HepG2 (cell line): ENCODE results near the gene PPP2R2C. TPM values are rescaled to one million over a fixed set of nuclear protein-coding genes. Genes with fewer than 3 reads are reported as not detected.

ENCODE experiments used
- ATAC-seq: fragments of 200-7000 bp; cut with Tn5 transposase; 3 replicates; pipeline ENCODE4 v1.9.1; 2020; ENCODE audit warnings: mild to moderate bottlenecking, moderate library complexity
- BruUV-seq: library from RNA; stranded (reverse); fragments of 400-500 nt; replicated peaks from 2 replicates; lab custom pipeline; 2021; lab: Mats Ljungman, UMichigan
- CTCF ChIA-PET: fragments of 300-600 bp; formaldehyde crosslinking; extraction: SDS; loops from one replicate; lab custom pipeline; 2021; ENCODE audit warnings: low total read pairs, inconsistent platforms, low intra/inter-chr PET ratio; lab: Yijun Ruan, JAX
- POLR2A ChIA-PET: fragments of 350-600 bp; sonication (Branson Sonifier 250); formaldehyde crosslinking; loops from one replicate; lab custom pipeline; 2020; ENCODE audit warnings: antibody characterized with exemption, inconsistent platforms; lab: Yijun Ruan, JAX
- DNase-seq: peaks from one replicate; pipeline ENCODE4 v3.0.0-alpha.2; 2015; ENCODE audit warnings: low spot score
- FAIRE-seq: peaks from 3 replicates; lab custom pipeline; 2011; peaks lifted over from hg19 to GRCh38; lab: Jason Lieb, UNC
- H2AFZ ChIP-seq: one replicate; pipeline ENCODE4 v1.6.1; 2011; ENCODE audit warnings: low read length, inconsistent platforms
- H3K27ac ChIP-seq: fragments of 300-600 bp; 3 replicates; pipeline ENCODE4 v1.8.0; 2011; ENCODE audit warnings: mixed run types, mild to moderate bottlenecking, mixed read lengths, low read length, inconsistent platforms; ENCODE audit not compliant: insufficient read depth; ENCODE audit errors: extremely low read length
- H3K27me3 ChIP-seq, 2 experiments: fragments of 200-600 bp in 1 of 2; 2 replicates in 1 of 2; 3 replicates in 1 of 2; pipeline versions ENCODE4 v1.6.0 to v1.8.0; 2011; ENCODE audit warnings: low read length in 2 of 2, mild to moderate bottlenecking in 2 of 2, moderate library complexity in 2 of 2, inconsistent platforms in 1 of 2; ENCODE audit not compliant: insufficient read depth in 2 of 2, control insufficient read depth in 1 of 2
- H3K36me3 ChIP-seq, 2 experiments: fragments of 200-600 bp in 1 of 2; replicated peaks in 1 of 2; 2 replicates in 1 of 2; 3 replicates in 1 of 2; pipeline versions ENCODE4 v1.5.1 to v1.8.0; 2011; ENCODE audit warnings: low read length in 2 of 2, inconsistent platforms in 1 of 2; ENCODE audit not compliant: insufficient read depth in 2 of 2, control insufficient read depth in 1 of 2
- H3K4me1 ChIP-seq: 2 replicates; pipeline ENCODE4 v1.5.1; 2012; ENCODE audit warnings: low read length, inconsistent platforms; ENCODE audit not compliant: insufficient read depth
- H3K4me2 ChIP-seq: 2 replicates; pipeline ENCODE4 v1.6.0; 2011; ENCODE audit warnings: low read depth, low read length, inconsistent platforms
- H3K4me3 ChIP-seq, 3 experiments: fragments of 200-600 bp in 1 of 3; sonication (generic), shearing (Covaris generic) in 1 of 3; replicated peaks in 1 of 3; 2 replicates each; pipeline ENCODE4 v1.5.1; 2011 to 2016; ENCODE audit warnings: low read length in 3 of 3, inconsistent platforms in 2 of 3, low read depth in 2 of 3, mild to moderate bottlenecking in 2 of 3, control low read depth in 1 of 3, mixed read lengths in 1 of 3; ENCODE audit not compliant: insufficient read depth in 1 of 3
- H3K79me2 ChIP-seq: one replicate; pipeline ENCODE4 v1.6.1; 2011; ENCODE audit warnings: low read length, inconsistent platforms; ENCODE audit not compliant: insufficient read depth
- H3K9ac ChIP-seq: 2 replicates; pipeline ENCODE4 v1.6.0; 2011; ENCODE audit warnings: mild to moderate bottlenecking, low read depth, low read length, inconsistent platforms; ENCODE audit not compliant: insufficient read depth
- H3K9me3 ChIP-seq: 2 replicates; pipeline ENCODE4 v1.5.1; 2012; ENCODE audit warnings: mild to moderate bottlenecking, low read length
- H4K20me1 ChIP-seq: 2 replicates; pipeline ENCODE4 v1.6.0; 2011; ENCODE audit warnings: inconsistent platforms, mild to moderate bottlenecking, low read length, moderate library complexity; ENCODE audit not compliant: insufficient read depth
- BORCS8-MEF2B ChIP-seq: sonication (generic); formaldehyde crosslinking; IDR thresholded peaks from 2 replicates; pipeline ENCODE4 v1.8.0; 2022; ENCODE audit warnings: mild to moderate bottlenecking, missing genetic modification reagents
- CBX2 ChIP-seq, 2 experiments: fragments of 200-600 bp in 1 of 2; sonication (generic); formaldehyde crosslinking in 1 of 2; IDR thresholded peaks; 2 replicates each; pipeline versions ENCODE4 v1.7.0 to v1.8.1; 2018 to 2022; ENCODE audit warnings: low read depth in 2 of 2, low read length in 1 of 2, mild to moderate bottlenecking in 1 of 2, missing genetic modification reagents in 1 of 2
- CSRNP1 ChIP-seq: sonication (generic); formaldehyde crosslinking; IDR thresholded peaks from 2 replicates; pipeline ENCODE4 v1.8.1; 2023; ENCODE audit warnings: mild to moderate bottlenecking, missing genetic modification reagents
- HNRNPUL1 ChIP-seq: fragments of 200-400 bp; formaldehyde crosslinking; IDR thresholded peaks from 2 replicates; pipeline ENCODE4 v1.6.1; 2017; ENCODE audit warnings: low read depth, mild to moderate bottlenecking, low read length, moderate library complexity
- IRF2 ChIP-seq: IDR thresholded peaks from 2 replicates; pipeline ENCODE4 v1.6.1; 2018; ENCODE audit warnings: missing genetic modification reagents, missing compliant biosample characterization
- KDM3A ChIP-seq: IDR thresholded peaks from 2 replicates; pipeline ENCODE4 v1.6.1; 2018; ENCODE audit warnings: low read depth, missing compliant biosample characterization
- KLF16 ChIP-seq, 2 experiments: sonication (generic) in 1 of 2; formaldehyde crosslinking in 1 of 2; IDR thresholded peaks; 2 replicates each; pipeline versions ENCODE4 v1.6.1 to v1.8.0; 2016 to 2023; ENCODE audit warnings: missing genetic modification reagents in 2 of 2, missing compliant biosample characterization in 1 of 2
- KMT2B ChIP-seq: IDR thresholded peaks from 2 replicates; pipeline ENCODE4 v1.6.1; 2016; ENCODE audit warnings: missing genetic modification reagents, missing compliant biosample characterization
- ONECUT2 ChIP-seq: sonication (generic); formaldehyde crosslinking; IDR thresholded peaks from 2 replicates; pipeline ENCODE4 v1.4.0; 2020; ENCODE audit warnings: missing genetic modification reagents
- PAWR ChIP-seq: sonication (generic); formaldehyde crosslinking; IDR thresholded peaks from 2 replicates; pipeline ENCODE4 v1.4.0; 2020; ENCODE audit warnings: missing genetic modification reagents, mild to moderate bottlenecking, borderline replicate concordance
- PLRG1 ChIP-seq: fragments of 450-650 bp; conservative IDR thresholded peaks from 2 replicates; pipeline ENCODE4 v1.6.1; 2016
- THAP8 ChIP-seq: sonication (generic); formaldehyde crosslinking; IDR thresholded peaks from 2 replicates; pipeline ENCODE4 v1.5.1; 2020; ENCODE audit warnings: missing genetic modification reagents, mild to moderate bottlenecking, borderline replicate concordance
- ZFP36L2 ChIP-seq: sonication (generic); formaldehyde crosslinking; IDR thresholded peaks from 2 replicates; pipeline ENCODE4 v1.4.0; 2020; ENCODE audit warnings: missing genetic modification reagents
- ZNF367 ChIP-seq: sonication (generic); formaldehyde crosslinking; IDR thresholded peaks from 2 replicates; pipeline ENCODE4 v1.4.0; 2020; ENCODE audit warnings: missing genetic modification reagents, borderline replicate concordance
- ZNF740 ChIP-seq: sonication (generic); formaldehyde crosslinking; IDR thresholded peaks from 2 replicates; pipeline ENCODE4 v1.4.0; 2020; ENCODE audit warnings: missing genetic modification reagents
- ZNF747 ChIP-seq: sonication (generic); formaldehyde crosslinking; IDR thresholded peaks from 2 replicates; pipeline ENCODE4 v1.8.1; 2023; ENCODE audit warnings: missing genetic modification reagents, mild to moderate bottlenecking, borderline replicate concordance
- ZNF775 ChIP-seq: sonication (generic); formaldehyde crosslinking; IDR thresholded peaks from 2 replicates; pipeline ENCODE4 v1.4.0; 2020; ENCODE audit warnings: missing genetic modification reagents, mild to moderate bottlenecking, moderate library complexity, borderline replicate concordance
- ZSCAN21 ChIP-seq: sonication (generic); formaldehyde crosslinking; IDR thresholded peaks from 2 replicates; pipeline ENCODE4 v1.8.0; 2022; ENCODE audit warnings: mild to moderate bottlenecking, missing genetic modification reagents, moderate library complexity, borderline replicate concordance
- WGBS: methylation state at CpG from one replicate; pipeline ENCODE4 v1.1.6; 2017; ENCODE audit warnings: low lambda C conversion rate; 5-methylcytosine and 5-hydroxymethylcytosine counted together
- in situ Hi-C: cut with HindIII; loops from 2 replicates; pipeline ENCODE4 v1.10.0; 2017; ENCODE audit warnings: low pct_unique_long_range_greater_than_20kb; ENCODE audit not compliant: extremely low pct_ligation_motif_present
- intact Hi-C: fragments of 100-400 bp; cut with micrococcal nuclease; formaldehyde crosslinking; loops from one replicate; pipeline ENCODE4 v1.10.0; 2022; ENCODE audit not compliant: unreplicated experiment
- polyA plus RNA-seq, 8 experiments: library from polyadenylated mRNA; depleted of rRNA in 3 of 8; stranded (reverse) in 7 of 8; unstranded in 1 of 8; fragments of >200 nt; fragmentation: Illumina TruSeq in 4 of 8; extraction: Trizol in 4 of 8; gene quantifications; 2 replicates each; pipeline versions ENCODE4 v1.2.1 to v1.2.3, GENCODE V29; 2011 to 2016; ENCODE audit warnings: low read depth in 4 of 8, missing spikeins in 1 of 8, mixed read lengths in 1 of 8; ENCODE audit not compliant: insufficient read depth in 1 of 8
- total RNA-seq, 5 experiments: library from RNA; depleted of rRNA; stranded (reverse); fragments of >200 nt; fragmentation: Illumina TruSeq; extraction: Trizol; gene quantifications; 2 replicates each; pipeline ENCODE4 v1.2.3, GENCODE V29; 2016; ENCODE audit warnings: low read depth in 1 of 5

The PPP2R2C gene
- total and polyA plus RNA-seq, 2 of the 13 experiments (the other 11 are each of a cell fraction or from before 2014, with no cell fraction given): 0.60 to 8.6 TPM

- no peaks in the 10 kb centered on the region for H3K79me2 ChIP-seq
- DNase-seq (no peak), ATAC-seq (no peak), FAIRE-seq (no peak)
- intact Hi-C loops (no loop called here), in situ Hi-C loops (no loop called here)
- H3K4me1 ChIP-seq: no peaks in the 10 kb centered on the region
- no peak overlapping the region for H3K9ac ChIP-seq
- no TSS peak for BruUV-seq
- CTCF ChIA-PET: no interaction called here
- peaks cover 10 to 66% of the 10 kb centered on the region in 2 experiments; a peak in 3 of 5 replicates for H3K27me3 ChIP-seq
- H3K27ac ChIP-seq: no peak overlapping the region
- no peak overlapping the region for H3K4me3 ChIP-seq
- no peak overlapping the region for H2AFZ ChIP-seq
- no peak for TF ChIP-seq ZNF775 (CRISPR knock-in tag)
- TF ChIP-seq CSRNP1: no peak
- no peak for TF ChIP-seq ZNF747
- TF ChIP-seq PAWR (CRISPR knock-in tag): no peak
- TF ChIP-seq ZNF740 (CRISPR knock-in tag): no peak
- TF ChIP-seq ONECUT2 (CRISPR knock-in tag): no peak
- no peak for TF ChIP-seq BORCS8-MEF2B (CRISPR knock-in tag)
- TF ChIP-seq HNRNPUL1: no peak
- no peak for TF ChIP-seq CBX2 (IDR thresholded peaks at IDR 0.05; ENCODE audit: low read depth, low read length)
- no peak for TF ChIP-seq CBX2 (CRISPR knock-in tag; IDR thresholded peaks at IDR 0.05; ENCODE audit: low read depth)
- TF ChIP-seq KLF16 (CRISPR knock-in tag; IDR thresholded peaks at IDR 0.05): no peak
- TF ChIP-seq PLRG1: no peak
- TF ChIP-seq ZNF367: no peak
- no peak for TF ChIP-seq KDM3A (CRISPR knock-in tag)
- no peak for TF ChIP-seq THAP8 (CRISPR knock-in tag)
- no peak for TF ChIP-seq KMT2B (CRISPR knock-in tag)
- TF ChIP-seq IRF2 (CRISPR knock-in tag): no peak
- TF ChIP-seq ZFP36L2 (CRISPR knock-in tag): no peak
- TF ChIP-seq ZSCAN21: no peak
- H3K36me3 ChIP-seq: no peaks in the 10 kb centered on the region
- no peaks in the 10 kb centered on the region for H4K20me1 ChIP-seq
- no peak overlapping the region for H3K4me2 ChIP-seq
- no peaks in the 10 kb centered on the region for H3K9me3 ChIP-seq
- WGBS: 2% methylated on average over 9 of the region's 13 CpGs
- POLR2A ChIA-PET: no interaction called here
Observed at GRCh38 chr4:6426571-6427438, 45.6 kb downstream of the PPP2R2C start.
